ENCODE data around the gene ABHD17A.

Gene ABHD17A

GRCh38 chr19:1917926-1918325 is 32.6 kb upstream of the ABHD17A start:
- DNase-seq (ENCODE audit: low spot score) = no peak
- no peak for TF ChIP-seq CTCF (IDR thresholded peaks at IDR 0.05)
- Histone ChIP-seq H3K27ac (no peak overlapping the region), H3K4me3 (no peak overlapping the region)

GRCh38 chr19:1917146-1917545 is 31.9 kb upstream of the ABHD17A start:
- DNase-seq (ENCODE audit: low spot score) = no peak
- Histone ChIP-seq H3K4me3 (no peak overlapping the region), H3K27ac (no peak overlapping the region)
- TF ChIP-seq CTCF (IDR thresholded peaks at IDR 0.05) = no peak

- no peak for TF ChIP-seq CTCF (IDR thresholded peaks at IDR 0.05)
- no peak overlapping the region for H3K27ac ChIP-seq
- DNase-seq (ENCODE audit: low spot score) = no peak
- H3K4me3 ChIP-seq = no peak overlapping the region
These were observed 29.6 kb upstream of the ABHD17A start for GRCh38 chr19:1914826-1915341.

- H3K4me3 ChIP-seq = no peak overlapping the region
These were observed 28.7 kb upstream of the ABHD17A start for GRCh38 chr19:1913781-1914577.

GRCh38 chr19:1912760-1913505 is 27.6 kb upstream of the ABHD17A start:
- DNase-seq (ENCODE audit: low spot score) = no peak
- Histone ChIP-seq H3K4me3 (no peak overlapping the region), H3K27ac (no peak overlapping the region)
- no peak for TF ChIP-seq CTCF (IDR thresholded peaks at IDR 0.05)

More at GRCh38 chr19:1913781-1914577, 28.7 kb upstream of the ABHD17A start:
- H3K27ac ChIP-seq = no peak overlapping the region
- no peak for DNase-seq (ENCODE audit: low spot score)
- TF ChIP-seq CTCF (IDR thresholded peaks at IDR 0.05) = no peak

GRCh38 chr19:1911995-1912394 is 26.7 kb upstream of the ABHD17A start:
- Histone ChIP-seq H3K27ac (no peak overlapping the region), H3K4me3 (no peak overlapping the region)
- DNase-seq (ENCODE audit: low spot score) = no peak
- no peak for TF ChIP-seq CTCF (IDR thresholded peaks at IDR 0.05)
